ENCODE measurements around the gene HSPA12B. TPM values are rescaled to one million over a fixed set of nuclear protein-coding genes. Genes with fewer than 3 reads are reported as not detected.
A peak's percentile ranks its signal among the peaks of the same experiment; 100 is the strongest.

HSPA12B gene
- total RNA-seq, 4 donors from 2014 or later, result 7.3 to 19.4 (median 13.1) TPM

- H3K4me3 ChIP-seq (replicated peaks in 1 of 3), result no peak overlapping the region
- WGBS, 2 donors, result 63 to 74% methylated on average over 2 of the region's 2 CpGs
- peak overlapping the region in 2 of 3 donors; percentile 26 to 80 for H3K27ac ChIP-seq
- peaks cover 12 to 14% of the 10 kb centered on the region in 2 donors for H3K4me1 ChIP-seq
- TF ChIP-seq POLR2A (IDR thresholded peaks at IDR 0.05) (no peak), CTCF (IDR thresholded peaks at IDR 0.05) (no peak)
- intact Hi-C loops (cut with DNase I), result no loop called here
- H3K9me3 ChIP-seq, result no peaks in the 10 kb centered on the region
- no peak for DNase-seq
- H3K27me3 ChIP-seq, result no peaks in the 10 kb centered on the region
- H3K36me3 ChIP-seq, result no peaks in the 10 kb centered on the region
These were observed 44.8 kb upstream of the HSPA12B start for GRCh38 chr20:3687655-3688054.

- 93 to 96% methylated on average over 5 to 11 of the region's 11 CpGs for WGBS, 2 donors
- no peak overlapping the region for H3K4me3 ChIP-seq (replicated peaks in 1 of 3)
- no peaks in the 10 kb centered on the region for H3K36me3 ChIP-seq
- DNase-seq, result no peak
- no peaks in the 10 kb centered on the region for H3K27me3 ChIP-seq
- TF ChIP-seq POLR2A (IDR thresholded peaks at IDR 0.05), result no peak
- TF ChIP-seq CTCF (IDR thresholded peaks at IDR 0.05), result no peak
- no peaks in the 10 kb centered on the region for H3K9me3 ChIP-seq
- peaks cover 12 to 14% of the 10 kb centered on the region in 2 donors for H3K4me1 ChIP-seq
- H3K27ac ChIP-seq, result no peak overlapping the region
- intact Hi-C loops (cut with DNase I), result no loop called here
These were observed 42.5 kb upstream of the HSPA12B start for GRCh38 chr20:3689978-3690377.

- Histone ChIP-seq H3K27me3 (no peaks in the 10 kb centered on the region), H3K27ac (no peak overlapping the region), H3K4me3 (replicated peaks in 1 of 3) (no peak overlapping the region), H3K36me3 (no peaks in the 10 kb centered on the region), H3K4me1 (peaks cover 12 to 14% of the 10 kb centered on the region in 2 donors), H3K9me3 (no peaks in the 10 kb centered on the region)
- no peak for DNase-seq
- WGBS, 2 donors, result 97 to 98% methylated on average over 3 of the region's 3 CpGs
- TF ChIP-seq POLR2A (IDR thresholded peaks at IDR 0.05) (no peak), CTCF (IDR thresholded peaks at IDR 0.05) (no peak)
- intact Hi-C loops (cut with DNase I), result no loop called here
These were observed 42.1 kb upstream of the HSPA12B start for GRCh38 chr20:3690413-3690812.

- 92 to 94% methylated on average over 9 to 16 of the region's 16 CpGs for whole genome bisulfite sequencing, 2 donors
- intact Hi-C loops (cut with DNase I), result no loop called here
These were observed 41.2 kb upstream of the HSPA12B start for GRCh38 chr20:3691306-3691705.

GRCh38 chr20:3691897-3692296 is 40.6 kb upstream of the HSPA12B start:
- TF ChIP-seq CTCF (IDR thresholded peaks at IDR 0.05) (no peak), POLR2A (IDR thresholded peaks at IDR 0.05) (no peak)

More at GRCh38 chr20:3691306-3691705, 41.2 kb upstream of the HSPA12B start:
- H3K4me3 ChIP-seq (replicated peaks in 1 of 3), result no peak overlapping the region
- H3K4me1 ChIP-seq, result peaks cover 10 to 14% of the 10 kb centered on the region in 2 donors
- no peaks in the 10 kb centered on the region for H3K36me3 ChIP-seq
- no peak for TF ChIP-seq CTCF (IDR thresholded peaks at IDR 0.05)
- no peak for TF ChIP-seq POLR2A (IDR thresholded peaks at IDR 0.05)
- no peaks in the 10 kb centered on the region for H3K27me3 ChIP-seq
- H3K27ac ChIP-seq, result no peak overlapping the region
- no peak for DNase-seq
- H3K9me3 ChIP-seq, result no peaks in the 10 kb centered on the region

More at GRCh38 chr20:3691897-3692296, 40.6 kb upstream of the HSPA12B start:
- no peaks in the 10 kb centered on the region for H3K9me3 ChIP-seq
- H3K36me3 ChIP-seq, result no peaks in the 10 kb centered on the region
- 90 to 98% methylated on average over 7 of the region's 9 CpGs for WGBS, 2 donors
- H3K27ac ChIP-seq, result no peak overlapping the region
- H3K4me1 ChIP-seq, result peaks cover 6 to 9% of the 10 kb centered on the region in 2 donors
- H3K27me3 ChIP-seq, result no peaks in the 10 kb centered on the region
- no peak for DNase-seq
- intact Hi-C loops (cut with DNase I), result no loop called here
- H3K4me3 ChIP-seq (replicated peaks in 1 of 3), result no peak overlapping the region

Data from thyroid gland (tissue), 4 donors.